Activated B cell treated with CpG ODN at 0.5 μM for 24 hours (primary cell): Measurements from ENCODE around the gene NAP1L2. TPM values are rescaled to one million over a fixed set of nuclear protein-coding genes. Genes with fewer than 3 reads are reported as not detected.
A peak's percentile ranks its signal among the peaks of the same experiment; 100 is the strongest.
"Not testable (repeated sequence)": the region's sequence is repeated elsewhere in the genome, so short reads cannot be mapped to it uniquely, and the experiment has no call there.

Source experiments
- ATAC-seq: fragments of 200-7000 bp; cut with Tn5 transposase; one replicate; pipeline ENCODE4 v1.10.0; 2021; ENCODE audit warnings: low read depth, mild to moderate bottlenecking, moderate library complexity
- CTCF ChIA-PET: fragments of 350-600 bp; sonication (Branson Sonifier 250); formaldehyde crosslinking; loops from one replicate; lab custom pipeline; 2021; ENCODE audit warnings: antibody characterized with exemption; lab: Charles Lee
- POLR2A ChIA-PET: fragments of 350-600 bp; sonication (Branson Sonifier 250); formaldehyde crosslinking; loops from one replicate; lab custom pipeline; 2021; ENCODE audit warnings: antibody characterized with exemption; lab: Charles Lee
- DNase-seq: peaks from one replicate; pipeline ENCODE4 v3.0.0; 2022
- H3K27ac Mint-ChIP-seq: one replicate; pipeline ENCODE4 v1.8.0; 2020; ENCODE audit warnings: mixed read lengths
- H3K27me3 Mint-ChIP-seq: one replicate; pipeline ENCODE4 v1.8.0; 2021; ENCODE audit warnings: mixed read lengths
- H3K36me3 Mint-ChIP-seq: one replicate; pipeline ENCODE4 v1.8.0; 2021; ENCODE audit warnings: low read depth, mixed read lengths
- H3K4me1 Mint-ChIP-seq: one replicate; pipeline ENCODE4 v1.8.0; 2021; ENCODE audit warnings: mixed read lengths
- H3K4me3 Mint-ChIP-seq: one replicate; pipeline ENCODE4 v1.8.0; 2020; ENCODE audit warnings: mild to moderate bottlenecking, mixed read lengths
- H3K9me3 Mint-ChIP-seq: one replicate; pipeline ENCODE4 v1.8.0; 2020; ENCODE audit warnings: mixed read lengths
- intact Hi-C: fragments of 100-400 bp; cut with micrococcal nuclease; formaldehyde crosslinking; loops from one replicate; pipeline ENCODE4 v1.15.1; 2024
- total RNA-seq: library from RNA; stranded (reverse); gene quantifications from 2 replicates; pipeline ENCODE4 v1.2.3, GENCODE V29; 2022
- TF ChIP-seq, protein P1 (sequence below): fragments of 200-600 bp; IDR thresholded peaks from one replicate; pipeline ENCODE4 v1.8.0; 2022; ENCODE audit warnings: antibody characterized with exemption, mild to moderate bottlenecking

The NAP1L2 gene
- total RNA-seq, 1 donor from 2014 or later, result 0.80 TPM

DNA sequence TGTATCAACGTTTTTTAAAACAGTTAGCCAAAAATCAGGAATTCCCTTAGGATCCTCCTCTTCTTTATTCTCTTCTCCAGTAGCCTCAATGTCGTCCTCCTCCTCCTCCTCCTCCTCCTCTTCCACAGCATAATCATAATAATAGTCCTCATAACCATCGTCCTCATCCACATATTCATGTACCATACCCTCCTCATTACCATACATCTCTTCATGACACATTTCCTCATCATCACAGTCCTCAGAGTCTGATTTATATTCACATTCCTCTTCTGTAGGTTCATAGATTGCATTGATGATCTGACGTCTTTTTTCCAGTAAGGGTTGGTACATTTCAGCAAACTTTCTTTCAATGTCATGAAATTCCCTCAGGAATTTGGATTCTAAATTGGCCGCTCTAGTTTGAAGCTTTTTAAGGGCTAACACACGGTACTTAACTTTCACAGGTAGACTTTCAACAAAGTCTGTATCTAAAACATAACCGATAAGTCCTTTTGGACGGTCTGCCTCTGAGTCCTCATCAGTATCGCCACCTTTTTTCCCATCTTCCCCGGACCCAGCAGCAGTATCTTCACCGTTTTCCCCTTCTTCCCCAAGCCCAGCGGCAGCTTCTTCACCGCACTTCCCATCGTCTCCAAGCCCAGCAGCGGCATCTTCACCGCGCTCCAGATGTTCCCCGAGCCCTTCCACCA is 771 bp downstream of the NAP1L2 start:
- Mint-ChIP-seq H3K27me3 (peaks cover 3% of the 10 kb centered on the region), H3K36me3 (no peaks in the 10 kb centered on the region), H3K4me1 (peaks cover 6% of the 10 kb centered on the region), H3K27ac (no peak overlapping the region), H3K9me3 (peaks cover 4% of the 10 kb centered on the region), H3K4me3 (peak overlapping the region; percentile 74)
- no peak for ATAC-seq
- TF ChIP-seq, protein P1, sequence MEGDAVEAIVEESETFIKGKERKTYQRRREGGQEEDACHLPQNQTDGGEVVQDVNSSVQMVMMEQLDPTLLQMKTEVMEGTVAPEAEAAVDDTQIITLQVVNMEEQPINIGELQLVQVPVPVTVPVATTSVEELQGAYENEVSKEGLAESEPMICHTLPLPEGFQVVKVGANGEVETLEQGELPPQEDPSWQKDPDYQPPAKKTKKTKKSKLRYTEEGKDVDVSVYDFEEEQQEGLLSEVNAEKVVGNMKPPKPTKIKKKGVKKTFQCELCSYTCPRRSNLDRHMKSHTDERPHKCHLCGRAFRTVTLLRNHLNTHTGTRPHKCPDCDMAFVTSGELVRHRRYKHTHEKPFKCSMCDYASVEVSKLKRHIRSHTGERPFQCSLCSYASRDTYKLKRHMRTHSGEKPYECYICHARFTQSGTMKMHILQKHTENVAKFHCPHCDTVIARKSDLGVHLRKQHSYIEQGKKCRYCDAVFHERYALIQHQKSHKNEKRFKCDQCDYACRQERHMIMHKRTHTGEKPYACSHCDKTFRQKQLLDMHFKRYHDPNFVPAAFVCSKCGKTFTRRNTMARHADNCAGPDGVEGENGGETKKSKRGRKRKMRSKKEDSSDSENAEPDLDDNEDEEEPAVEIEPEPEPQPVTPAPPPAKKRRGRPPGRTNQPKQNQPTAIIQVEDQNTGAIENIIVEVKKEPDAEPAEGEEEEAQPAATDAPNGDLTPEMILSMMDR, result no peak
- CTCF ChIA-PET, result no interaction called here
- POLR2A ChIA-PET, result no interaction called here
- intact Hi-C loops, result no loop called here
- no peak for DNase-seq

GRCh38 chrX:73206366-73206765 is 8.3 kb downstream of the NAP1L2 start:
- no peaks in the 10 kb centered on the region for H3K27me3 Mint-ChIP-seq
- no peak overlapping the region for H3K27ac Mint-ChIP-seq
- intact Hi-C loops, result no loop called here
- ATAC-seq (no peak), DNase-seq (no peak)
- H3K9me3 Mint-ChIP-seq, result peaks cover 2% of the 10 kb centered on the region
- H3K4me3 Mint-ChIP-seq, result no peak overlapping the region
- H3K36me3 Mint-ChIP-seq, result no peaks in the 10 kb centered on the region
- CTCF ChIA-PET, result no interaction called here
- POLR2A ChIA-PET, result no interaction called here
- TF ChIP-seq, protein P1, result no peak
- H3K4me1 Mint-ChIP-seq, result no peaks in the 10 kb centered on the region

GRCh38 chrX:73182502-73183114 is 32.0 kb downstream of the NAP1L2 start:
- CTCF ChIA-PET, result no interaction called here

GRCh38 chrX:73168945-73169344 is 45.7 kb downstream of the NAP1L2 start:
- DNase-seq, H3K4me1 Mint-ChIP-seq, CTCF ChIA-PET, H3K27me3 Mint-ChIP-seq, H3K36me3 Mint-ChIP-seq, H3K27ac Mint-ChIP-seq, POLR2A ChIA-PET, H3K9me3 Mint-ChIP-seq, H3K4me3 Mint-ChIP-seq, ATAC-seq, intact Hi-C loops: not testable (repeated sequence)

More at GRCh38 chrX:73182502-73183114, 32.0 kb downstream of the NAP1L2 start:
- Mint-ChIP-seq H3K27ac (no peak overlapping the region), H3K9me3 (no peaks in the 10 kb centered on the region), H3K36me3 (no peaks in the 10 kb centered on the region), H3K4me3 (no peak overlapping the region), H3K4me1 (no peaks in the 10 kb centered on the region), H3K27me3 (no peaks in the 10 kb centered on the region)
- TF ChIP-seq, protein P1, result no peak
- ATAC-seq (no peak), DNase-seq (no peak)
- POLR2A ChIA-PET, result interaction anchor here (0.6 kb wide), 1 partner anchor 1025 kb away, joined by 4 read pairs; no protein-coding TSS in a partner anchor
- intact Hi-C loops, result no loop called here

Other genes with a start within 250 kb of the NAP1L2 start
- not detected in 2 replicates for gene PABPC1L2B, start 211.9 kb downstream of the NAP1L2 start, total RNA-seq
- gene PABPC1L2A, start 135.3 kb downstream of the NAP1L2 start, total RNA-seq, result not detected in 2 replicates
- not detected in 2 replicates for gene CDX4, start 232.2 kb upstream of the NAP1L2 start, total RNA-seq